ENCODE results near the gene SAYSD1. TPM values are rescaled to one million over a fixed set of nuclear protein-coding genes. Genes with fewer than 3 reads are reported as not detected.
"Not testable (repeated sequence)": the region's sequence is repeated elsewhere in the genome, so short reads cannot be mapped to it uniquely, and the experiment has no call there.

Gene SAYSD1
- total RNA-seq, 1 donor from 2014 or later, result 8.2 TPM

DNA sequence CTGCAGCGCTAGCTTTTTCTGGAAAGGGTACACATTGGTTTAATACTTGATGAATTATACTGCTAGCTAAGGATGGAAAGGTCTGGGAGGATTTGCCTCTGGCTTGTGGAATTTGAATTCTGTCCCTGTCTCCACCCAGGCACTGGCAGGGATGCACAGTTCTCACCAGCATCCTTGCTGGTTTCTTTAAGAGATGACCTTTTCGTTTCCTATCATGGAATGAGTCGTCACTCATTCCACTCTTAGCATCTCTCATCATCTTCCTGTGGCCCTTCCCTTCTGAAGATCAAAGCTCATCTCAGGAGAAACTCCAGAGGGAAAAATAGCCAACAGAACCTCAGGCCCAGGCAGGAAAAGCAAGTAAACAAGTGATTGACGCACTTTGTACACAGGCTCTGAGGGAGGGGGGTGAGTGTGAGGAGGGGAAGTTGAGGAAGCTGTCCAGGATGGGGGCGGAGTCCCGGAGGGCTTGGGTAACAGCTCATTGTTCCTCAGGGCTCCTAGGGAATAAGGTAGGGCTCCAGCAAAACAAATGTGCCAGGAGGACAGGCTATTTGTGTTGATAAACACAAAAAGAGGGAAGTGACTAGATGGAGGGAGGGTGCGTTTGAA lies 25.7 kb upstream of the SAYSD1 start:
- TF ChIP-seq EZH2 (IDR thresholded peaks at IDR 0.05) (no peak), EZH2phosphoT487 (IDR thresholded peaks at IDR 0.05) (no peak)
- TF ChIP-seq, protein P1, sequence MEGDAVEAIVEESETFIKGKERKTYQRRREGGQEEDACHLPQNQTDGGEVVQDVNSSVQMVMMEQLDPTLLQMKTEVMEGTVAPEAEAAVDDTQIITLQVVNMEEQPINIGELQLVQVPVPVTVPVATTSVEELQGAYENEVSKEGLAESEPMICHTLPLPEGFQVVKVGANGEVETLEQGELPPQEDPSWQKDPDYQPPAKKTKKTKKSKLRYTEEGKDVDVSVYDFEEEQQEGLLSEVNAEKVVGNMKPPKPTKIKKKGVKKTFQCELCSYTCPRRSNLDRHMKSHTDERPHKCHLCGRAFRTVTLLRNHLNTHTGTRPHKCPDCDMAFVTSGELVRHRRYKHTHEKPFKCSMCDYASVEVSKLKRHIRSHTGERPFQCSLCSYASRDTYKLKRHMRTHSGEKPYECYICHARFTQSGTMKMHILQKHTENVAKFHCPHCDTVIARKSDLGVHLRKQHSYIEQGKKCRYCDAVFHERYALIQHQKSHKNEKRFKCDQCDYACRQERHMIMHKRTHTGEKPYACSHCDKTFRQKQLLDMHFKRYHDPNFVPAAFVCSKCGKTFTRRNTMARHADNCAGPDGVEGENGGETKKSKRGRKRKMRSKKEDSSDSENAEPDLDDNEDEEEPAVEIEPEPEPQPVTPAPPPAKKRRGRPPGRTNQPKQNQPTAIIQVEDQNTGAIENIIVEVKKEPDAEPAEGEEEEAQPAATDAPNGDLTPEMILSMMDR (IDR thresholded peaks at IDR 0.05), result no peak
- Histone ChIP-seq H3K27ac (no peak overlapping the region), H3K9me3 (ENCODE audit: low read depth) (no peaks in the 10 kb centered on the region), H3K9ac (no peak overlapping the region), H4K20me1 (ENCODE audit: low read depth) (no peaks in the 10 kb centered on the region), H3K27me3 (no peaks in the 10 kb centered on the region), H2AFZ (replicated peaks) (no peak overlapping the region), H3K36me3 (no peaks in the 10 kb centered on the region), H3K4me1 (no peaks in the 10 kb centered on the region), H3K4me2 (no peak overlapping the region), H3F3A (ENCODE audit: low read depth) (no peaks in the 10 kb centered on the region), H3K79me2 (ENCODE audit: low read depth) (no peaks in the 10 kb centered on the region), H3K4me3 (no peak overlapping the region)
- Mint-ChIP-seq H3K36me3 (no peaks in the 10 kb centered on the region), H3K4me3 (no peak overlapping the region), H3K27ac (no peak overlapping the region), H3K4me1 (no peaks in the 10 kb centered on the region), H3K9me3 (no peaks in the 10 kb centered on the region), H3K27me3 (ENCODE audit: insufficient read depth, low read depth) (peaks cover 7% of the 10 kb centered on the region)
- DNase-seq (ENCODE audit: low spot score), result no peak

DNA sequence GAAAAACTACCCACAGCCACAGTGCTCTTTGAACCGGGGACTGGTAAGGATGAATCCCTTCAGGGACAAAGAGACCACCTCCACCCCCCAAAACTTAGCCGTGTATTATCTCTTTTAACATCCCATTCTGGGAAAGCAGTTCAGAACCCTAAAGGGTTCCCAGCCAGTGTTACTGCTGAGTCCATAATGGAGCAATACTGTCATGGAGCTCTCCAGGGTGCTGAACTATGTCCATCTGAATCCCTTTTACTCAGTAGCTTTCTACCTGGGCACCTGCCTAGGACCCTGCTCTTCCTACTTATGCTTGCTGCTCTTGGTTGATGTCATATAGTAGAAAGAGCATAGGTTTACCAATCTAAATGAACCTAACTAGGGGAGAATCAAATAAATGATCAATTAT lies 22.3 kb upstream of the SAYSD1 start:
- Histone ChIP-seq H3K9ac (no peak overlapping the region), H2AFZ (replicated peaks) (no peak overlapping the region), H4K20me1 (ENCODE audit: low read depth) (no peaks in the 10 kb centered on the region), H3K4me1 (no peaks in the 10 kb centered on the region), H3K4me2 (no peak overlapping the region), H3K36me3 (no peaks in the 10 kb centered on the region), H3K27me3 (no peaks in the 10 kb centered on the region), H3K27ac (no peak overlapping the region), H3K79me2 (ENCODE audit: low read depth) (no peaks in the 10 kb centered on the region), H3K4me3 (no peak overlapping the region), H3F3A (ENCODE audit: low read depth) (no peaks in the 10 kb centered on the region), H3K9me3 (ENCODE audit: low read depth) (no peaks in the 10 kb centered on the region)
- Mint-ChIP-seq H3K36me3 (no peaks in the 10 kb centered on the region), H3K4me1 (no peaks in the 10 kb centered on the region), H3K27me3 (ENCODE audit: insufficient read depth, low read depth) (peaks cover 4% of the 10 kb centered on the region), H3K27ac (no peak overlapping the region), H3K4me3 (no peak overlapping the region), H3K9me3 (no peaks in the 10 kb centered on the region)
- DNase-seq (ENCODE audit: low spot score), result peak; percentile 87
- TF ChIP-seq, protein P1 (IDR thresholded peaks at IDR 0.05), result no peak
- TF ChIP-seq EZH2phosphoT487 (IDR thresholded peaks at IDR 0.05), result no peak
- TF ChIP-seq EZH2 (IDR thresholded peaks at IDR 0.05), result no peak

DNA sequence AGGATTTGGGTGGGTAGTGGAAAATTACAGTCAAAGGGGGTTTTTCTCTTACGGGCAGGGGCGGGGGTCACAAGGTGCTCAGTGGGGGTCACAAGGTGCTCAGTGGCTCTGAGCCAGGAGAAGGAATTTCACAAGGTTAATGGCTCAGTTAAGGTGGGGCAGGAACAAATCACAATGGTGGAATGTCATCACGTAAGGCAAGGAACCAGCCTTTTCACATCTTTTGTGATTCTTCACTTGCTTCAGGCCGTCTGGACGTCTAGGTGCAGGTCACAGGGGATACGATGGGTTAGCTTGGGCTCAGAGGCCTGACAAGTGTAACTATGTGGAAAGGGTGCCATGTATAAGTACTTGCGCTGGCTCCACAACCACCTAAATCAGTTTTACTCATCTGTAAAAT lies 21.2 kb upstream of the SAYSD1 start:
- H3K27me3 ChIP-seq; H3K4me2 ChIP-seq; H3K9me3 ChIP-seq (ENCODE audit: low read depth); H3K27me3 Mint-ChIP-seq (ENCODE audit: insufficient read depth, low read depth); H3K27ac Mint-ChIP-seq; DNase-seq (ENCODE audit: low spot score); H3K4me3 ChIP-seq; H3K9ac ChIP-seq; H4K20me1 ChIP-seq (ENCODE audit: low read depth); H3K36me3 ChIP-seq; H3K9me3 Mint-ChIP-seq; H3F3A ChIP-seq (ENCODE audit: low read depth); H3K36me3 Mint-ChIP-seq; H3K27ac ChIP-seq; H3K79me2 ChIP-seq (ENCODE audit: low read depth); H3K4me3 Mint-ChIP-seq; H3K4me1 Mint-ChIP-seq; H3K4me1 ChIP-seq; H2AFZ ChIP-seq (replicated peaks): not testable (repeated sequence)

DNA sequence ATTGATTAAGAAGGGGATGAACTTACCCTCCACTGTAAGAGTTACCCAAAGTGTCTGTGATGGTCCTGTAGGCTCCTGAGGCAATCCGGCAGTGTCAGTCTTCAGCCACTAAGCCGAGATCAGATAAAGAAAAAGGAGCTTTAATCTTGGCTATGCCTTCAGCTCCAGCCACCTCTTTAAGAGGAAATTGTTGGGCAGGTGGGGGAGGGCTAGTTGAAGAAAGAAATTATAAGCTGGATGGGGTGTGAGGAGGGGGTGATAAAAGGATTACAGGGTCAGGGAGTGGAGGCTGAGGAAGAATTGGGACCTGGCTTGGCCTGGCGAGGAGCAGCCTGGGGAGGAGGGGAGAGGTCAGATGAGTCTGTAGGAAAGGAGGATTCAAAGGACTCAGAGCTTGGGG lies 19.8 kb upstream of the SAYSD1 start:
- H3K4me1 Mint-ChIP-seq; DNase-seq (ENCODE audit: low spot score); H3K27me3 ChIP-seq; H3K9ac ChIP-seq; H3K9me3 ChIP-seq (ENCODE audit: low read depth); H4K20me1 ChIP-seq (ENCODE audit: low read depth); H3K36me3 ChIP-seq; H3K27ac ChIP-seq; H3K27me3 Mint-ChIP-seq (ENCODE audit: insufficient read depth, low read depth); H3K4me3 ChIP-seq; H3K4me3 Mint-ChIP-seq; H3K27ac Mint-ChIP-seq; H3K36me3 Mint-ChIP-seq; H2AFZ ChIP-seq (replicated peaks); H3K9me3 Mint-ChIP-seq; H3F3A ChIP-seq (ENCODE audit: low read depth); H3K79me2 ChIP-seq (ENCODE audit: low read depth): not testable (repeated sequence)
- H3K4me1 ChIP-seq, result peaks cover 10% of the 10 kb centered on the region
- H3K4me2 ChIP-seq, result peak overlapping the region; percentile 13

Measured in neural progenitor cell (in vitro differentiated cells).